IPS DF 6.9 (cell line): ENCODE measurements around the gene SLC28A1.

Experiments
- DNase-seq: peaks from one replicate; pipeline ENCODE4 v3.0.0-alpha.2; 2013; ENCODE audit warnings: low read depth, low spot score
- H3K27ac ChIP-seq: one replicate; pipeline ENCODE4 v1.5.1; 2013; ENCODE audit warnings: low read length, control low read depth
- H3K27me3 ChIP-seq: 2 replicates; pipeline ENCODE4 v1.6.1; 2013; ENCODE audit warnings: mild to moderate bottlenecking, low read length; ENCODE audit not compliant: control insufficient read depth, insufficient read depth
- H3K36me3 ChIP-seq: 2 replicates; pipeline ENCODE4 v1.6.1; 2013; ENCODE audit warnings: low read length; ENCODE audit not compliant: control insufficient read depth, insufficient read depth
- H3K4me1 ChIP-seq: 2 replicates; pipeline ENCODE4 v1.6.1; 2013; ENCODE audit warnings: low read length; ENCODE audit not compliant: control insufficient read depth, insufficient read depth
- H3K4me3 ChIP-seq: 2 replicates; pipeline ENCODE4 v1.5.1; 2013; ENCODE audit warnings: mild to moderate bottlenecking, low read length
- H3K9me3 ChIP-seq: 2 replicates; pipeline ENCODE4 v1.6.1; 2013; ENCODE audit warnings: low read length, inconsistent platforms; ENCODE audit not compliant: control insufficient read depth, insufficient read depth
- WGBS: extraction: QIAGEN DNeasy Blood & Tissue Kit; methylation state at CpG from one replicate; pipeline ENCODE4 v1.1.7; 2013; ENCODE audit warnings: mixed read lengths, missing lambda C conversion rate; ENCODE audit not compliant: insufficient read length, insufficient coverage; 5-methylcytosine and 5-hydroxymethylcytosine counted together

The SLC28A1 gene

GRCh38 chr15:84846269-84846668 lies 38.2 kb upstream of the SLC28A1 start:
- DNase-seq: no peak
- no peak overlapping the region for H3K4me3 ChIP-seq
- WGBS: no CpG with 5 or more reads among the region's 1 CpG
- H3K27me3 ChIP-seq: no peaks in the 10 kb centered on the region
- H3K27ac ChIP-seq: no peak overlapping the region
- no peaks in the 10 kb centered on the region for H3K9me3 ChIP-seq
- H3K4me1 ChIP-seq: no peaks in the 10 kb centered on the region
- H3K36me3 ChIP-seq: no peaks in the 10 kb centered on the region

DNA sequence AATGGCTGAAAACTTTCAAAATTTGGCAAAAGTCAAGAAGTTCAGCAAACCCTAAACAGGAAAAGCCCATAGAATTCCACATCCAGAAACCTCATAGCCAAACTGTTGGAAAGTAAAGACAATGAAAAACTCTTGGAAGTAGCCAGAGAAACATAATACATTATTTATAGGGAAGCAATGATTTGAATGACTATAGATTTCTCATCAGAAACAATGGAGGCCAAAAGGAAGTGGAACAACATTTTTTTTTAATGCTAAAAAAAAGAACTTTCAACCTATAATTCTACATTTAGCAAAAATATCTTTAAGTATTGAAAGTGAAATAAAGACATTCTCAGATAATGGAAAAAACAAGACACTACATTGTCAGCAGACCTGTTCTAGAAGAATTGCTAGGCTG lies 37.1 kb upstream of the SLC28A1 start:
- H3K4me3 ChIP-seq: no peak overlapping the region
- no peak for DNase-seq
- H3K4me1 ChIP-seq: no peaks in the 10 kb centered on the region
- no peaks in the 10 kb centered on the region for H3K9me3 ChIP-seq
- H3K36me3 ChIP-seq: no peaks in the 10 kb centered on the region
- H3K27ac ChIP-seq: no peak overlapping the region
- H3K27me3 ChIP-seq: no peaks in the 10 kb centered on the region

GRCh38 chr15:84852212-84852611 lies 32.2 kb upstream of the SLC28A1 start:
- DNase-seq: no peak
- Histone ChIP-seq H3K27me3 (no peaks in the 10 kb centered on the region), H3K9me3 (no peaks in the 10 kb centered on the region), H3K36me3 (peaks cover 9% of the 10 kb centered on the region; the same call in 1 of the 2 replicates), H3K4me3 (no peak overlapping the region), H3K27ac (no peak overlapping the region), H3K4me1 (no peaks in the 10 kb centered on the region)
- WGBS: no CpG with 5 or more reads among the region's 5 CpGs

GRCh38 chr15:84855136-84855535 lies 29.3 kb upstream of the SLC28A1 start:
- Histone ChIP-seq H3K36me3 (peaks cover 18% of the 10 kb centered on the region), H3K9me3 (no peaks in the 10 kb centered on the region), H3K4me3 (no peak overlapping the region), H3K27ac (no peak overlapping the region), H3K27me3 (no peaks in the 10 kb centered on the region), H3K4me1 (no peaks in the 10 kb centered on the region)
- no CpG with 5 or more reads among the region's 9 CpGs for WGBS
- no peak for DNase-seq

GRCh38 chr15:84855765-84856164 lies 28.7 kb upstream of the SLC28A1 start:
- Histone ChIP-seq H3K27me3 (no peaks in the 10 kb centered on the region), H3K9me3 (no peaks in the 10 kb centered on the region), H3K4me1 (no peaks in the 10 kb centered on the region), H3K27ac (no peak overlapping the region), H3K36me3 (peaks cover 18% of the 10 kb centered on the region), H3K4me3 (no peak overlapping the region)
- no peak for DNase-seq

GRCh38 chr15:84856731-84857417 lies 27.6 kb upstream of the SLC28A1 start:
- Histone ChIP-seq H3K4me3 (no peak overlapping the region), H3K27ac (no peak overlapping the region), H3K27me3 (no peaks in the 10 kb centered on the region), H3K9me3 (no peaks in the 10 kb centered on the region), H3K4me1 (no peaks in the 10 kb centered on the region), H3K36me3 (peaks cover 18% of the 10 kb centered on the region)
- no CpG with 5 or more reads among the region's 16 CpGs for WGBS
- no peak for DNase-seq

DNA sequence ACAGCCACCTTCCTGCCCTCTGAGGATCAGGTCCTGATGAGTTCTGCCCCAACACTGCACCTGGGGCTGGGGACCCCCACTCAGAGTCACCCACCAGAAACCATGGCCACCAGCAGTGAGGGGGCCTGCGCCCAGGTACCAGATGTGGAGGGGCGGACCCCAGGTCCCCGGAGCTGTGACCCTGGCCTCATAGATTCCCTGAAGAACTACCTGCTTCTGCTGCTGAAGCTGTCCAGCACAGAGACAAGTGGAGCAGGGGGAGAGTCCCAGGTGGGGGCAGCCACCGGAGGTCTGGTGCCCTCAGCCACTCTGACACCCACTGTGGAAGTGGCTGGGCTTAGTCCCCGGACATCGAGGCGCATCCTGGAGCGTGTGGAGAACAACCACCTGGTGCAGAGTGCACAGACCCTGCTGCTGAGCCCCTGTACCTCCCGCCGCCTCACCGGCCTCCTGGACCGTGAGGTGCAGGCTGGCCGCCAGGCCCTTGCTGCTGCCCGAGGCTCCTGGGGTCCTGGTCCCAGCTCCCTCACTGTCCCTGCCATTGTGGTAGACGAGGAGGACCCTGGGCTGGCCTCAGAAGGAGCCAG lies 27.0 kb upstream of the SLC28A1 start:
- Histone ChIP-seq H3K27ac (no peak overlapping the region), H3K4me1 (no peaks in the 10 kb centered on the region), H3K9me3 (no peaks in the 10 kb centered on the region), H3K27me3 (no peaks in the 10 kb centered on the region), H3K36me3 (peaks cover 18% of the 10 kb centered on the region), H3K4me3 (no peak overlapping the region)
- DNase-seq: no peak
- WGBS: no CpG with 5 or more reads among the region's 15 CpGs

- H3K4me1 ChIP-seq: no peaks in the 10 kb centered on the region
- no peaks in the 10 kb centered on the region for H3K27me3 ChIP-seq
- no peak overlapping the region for H3K27ac ChIP-seq
- no peak overlapping the region for H3K4me3 ChIP-seq
- WGBS: no CpG with 5 or more reads among the region's 11 CpGs
- no peak for DNase-seq
- H3K9me3 ChIP-seq: no peaks in the 10 kb centered on the region
- peaks cover 18% of the 10 kb centered on the region for H3K36me3 ChIP-seq
Measured at GRCh38 chr15:84858231-84858630, 26.2 kb upstream of the SLC28A1 start.

DNA sequence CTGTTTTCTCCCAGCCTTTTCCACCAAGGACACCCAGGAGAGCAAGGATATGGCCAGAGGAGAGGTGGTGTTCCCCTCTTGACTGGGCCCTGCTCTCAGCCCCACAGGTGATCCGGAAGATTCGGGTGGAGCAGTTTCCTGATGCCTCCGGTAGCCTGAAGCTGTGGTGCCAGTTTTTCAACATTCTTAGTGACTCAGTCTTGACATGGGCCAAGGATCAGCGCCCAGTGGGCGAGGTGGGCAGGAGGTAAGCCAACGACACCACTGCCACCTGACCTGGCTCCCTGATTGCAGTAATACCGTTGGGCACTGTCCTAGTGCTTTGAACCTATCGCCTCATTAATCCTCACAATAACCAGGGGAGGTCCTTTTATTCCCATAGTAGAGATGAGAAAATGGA lies 25.3 kb upstream of the SLC28A1 start:
- no peak overlapping the region for H3K4me3 ChIP-seq
- no peaks in the 10 kb centered on the region for H3K27me3 ChIP-seq
- no peaks in the 10 kb centered on the region for H3K9me3 ChIP-seq
- DNase-seq: no peak
- H3K36me3 ChIP-seq: peaks cover 18% of the 10 kb centered on the region
- H3K4me1 ChIP-seq: no peaks in the 10 kb centered on the region
- WGBS: no CpG with 5 or more reads among the region's 8 CpGs
- H3K27ac ChIP-seq: no peak overlapping the region

GRCh38 chr15:84859651-84860050 lies 24.8 kb upstream of the SLC28A1 start:
- Histone ChIP-seq H3K4me3 (no peak overlapping the region), H3K27ac (no peak overlapping the region), H3K36me3 (peaks cover 18% of the 10 kb centered on the region), H3K27me3 (no peaks in the 10 kb centered on the region), H3K4me1 (no peaks in the 10 kb centered on the region), H3K9me3 (no peaks in the 10 kb centered on the region)
- WGBS: no CpG with 5 or more reads among the region's 15 CpGs
- DNase-seq: no peak

GRCh38 chr15:84861781-84862180 lies 22.7 kb upstream of the SLC28A1 start:
- no peak overlapping the region for H3K27ac ChIP-seq
- WGBS: no CpG with 5 or more reads among the region's 3 CpGs
- H3K27me3 ChIP-seq: no peaks in the 10 kb centered on the region
- H3K36me3 ChIP-seq: peaks cover 12% of the 10 kb centered on the region
- H3K9me3 ChIP-seq: no peaks in the 10 kb centered on the region
- no peak overlapping the region for H3K4me3 ChIP-seq
- no peak for DNase-seq
- no peaks in the 10 kb centered on the region for H3K4me1 ChIP-seq
